ENCODE data around the gene RADX. TPM values are rescaled to one million over a fixed set of nuclear protein-coding genes. Genes with fewer than 3 reads are reported as not detected.

The RADX gene, protein sequence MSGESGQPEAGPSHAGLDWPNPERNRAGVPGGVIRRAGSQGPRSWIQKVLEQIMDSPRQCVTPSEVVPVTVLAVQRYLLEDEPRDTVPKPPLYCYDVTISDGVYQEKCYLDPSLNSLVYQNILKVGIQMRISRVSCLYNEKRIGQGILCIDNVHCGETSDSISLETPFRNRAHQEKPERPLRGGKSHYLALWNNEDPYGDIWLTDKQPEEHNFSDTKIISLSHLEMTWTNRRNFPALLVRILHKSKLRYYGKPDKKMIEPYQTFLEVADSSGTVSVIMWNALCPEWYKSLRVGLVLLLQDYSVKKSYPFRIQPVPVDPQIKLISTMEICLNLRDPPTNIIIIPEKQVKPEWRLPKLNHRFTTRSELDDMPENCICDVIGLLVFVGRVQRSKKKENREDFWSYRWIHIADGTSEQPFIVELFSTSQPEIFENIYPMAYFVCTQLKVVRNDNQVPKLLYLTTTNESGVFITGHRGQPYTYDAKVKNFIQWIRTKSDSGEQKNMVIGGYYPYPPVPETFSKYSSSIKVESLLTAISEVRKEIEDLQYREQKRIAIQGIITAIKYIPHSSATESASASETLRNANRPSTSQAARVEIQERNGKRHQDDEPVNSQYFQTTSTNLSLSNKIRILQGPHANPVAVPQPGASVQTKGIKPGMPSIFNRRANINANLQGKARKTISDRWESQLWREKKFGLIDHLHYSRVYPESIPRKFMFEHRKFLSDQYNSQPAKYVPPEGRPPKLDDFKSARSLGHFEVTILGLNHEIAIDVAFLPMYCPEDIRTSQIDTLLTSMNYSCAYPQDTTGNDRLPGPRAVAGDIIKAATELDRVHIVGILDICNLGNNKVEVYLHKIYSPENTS
- total RNA-seq: 1.2 and 5.5 TPM in 2 replicates

DNA sequence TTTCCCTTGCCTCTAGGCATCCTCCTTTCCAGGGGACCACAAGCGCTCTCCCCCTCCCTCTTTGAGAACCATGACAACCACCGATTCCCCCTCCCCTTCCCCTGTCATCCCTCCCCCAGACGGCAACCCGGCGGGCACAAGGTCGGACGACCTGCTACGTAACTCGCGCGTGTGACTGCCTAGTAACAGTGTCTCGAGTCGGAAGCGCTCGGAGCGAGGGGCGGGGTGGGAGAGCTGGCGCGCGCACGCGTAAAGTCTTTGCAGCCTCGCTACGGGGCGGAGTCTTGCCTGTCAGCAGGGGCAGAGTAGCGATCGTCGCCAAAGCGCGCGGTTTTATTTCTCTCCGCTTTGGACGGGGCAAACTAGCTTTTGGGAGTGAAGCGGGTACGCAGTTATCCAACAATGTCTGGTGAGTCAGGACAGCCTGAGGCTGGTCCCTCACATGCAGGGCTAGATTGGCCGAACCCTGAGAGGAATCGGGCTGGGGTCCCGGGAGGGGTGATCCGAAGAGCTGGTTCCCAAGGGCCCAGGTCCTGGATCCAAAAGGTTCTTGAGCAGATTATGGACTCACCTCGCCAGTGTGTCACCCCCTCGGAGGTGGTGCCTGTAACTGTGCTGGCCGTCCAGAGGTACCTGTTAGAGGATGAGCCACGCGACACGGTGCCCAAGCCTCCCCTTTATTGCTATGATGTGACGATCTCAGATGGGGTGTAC, at the start of gene RADX:
Gene RADX, plus strand, starts transcription at position 300 of the 714 bp plus-strand sequence. Its CDS starts 103 bp downstream, at position 403.

DNA sequence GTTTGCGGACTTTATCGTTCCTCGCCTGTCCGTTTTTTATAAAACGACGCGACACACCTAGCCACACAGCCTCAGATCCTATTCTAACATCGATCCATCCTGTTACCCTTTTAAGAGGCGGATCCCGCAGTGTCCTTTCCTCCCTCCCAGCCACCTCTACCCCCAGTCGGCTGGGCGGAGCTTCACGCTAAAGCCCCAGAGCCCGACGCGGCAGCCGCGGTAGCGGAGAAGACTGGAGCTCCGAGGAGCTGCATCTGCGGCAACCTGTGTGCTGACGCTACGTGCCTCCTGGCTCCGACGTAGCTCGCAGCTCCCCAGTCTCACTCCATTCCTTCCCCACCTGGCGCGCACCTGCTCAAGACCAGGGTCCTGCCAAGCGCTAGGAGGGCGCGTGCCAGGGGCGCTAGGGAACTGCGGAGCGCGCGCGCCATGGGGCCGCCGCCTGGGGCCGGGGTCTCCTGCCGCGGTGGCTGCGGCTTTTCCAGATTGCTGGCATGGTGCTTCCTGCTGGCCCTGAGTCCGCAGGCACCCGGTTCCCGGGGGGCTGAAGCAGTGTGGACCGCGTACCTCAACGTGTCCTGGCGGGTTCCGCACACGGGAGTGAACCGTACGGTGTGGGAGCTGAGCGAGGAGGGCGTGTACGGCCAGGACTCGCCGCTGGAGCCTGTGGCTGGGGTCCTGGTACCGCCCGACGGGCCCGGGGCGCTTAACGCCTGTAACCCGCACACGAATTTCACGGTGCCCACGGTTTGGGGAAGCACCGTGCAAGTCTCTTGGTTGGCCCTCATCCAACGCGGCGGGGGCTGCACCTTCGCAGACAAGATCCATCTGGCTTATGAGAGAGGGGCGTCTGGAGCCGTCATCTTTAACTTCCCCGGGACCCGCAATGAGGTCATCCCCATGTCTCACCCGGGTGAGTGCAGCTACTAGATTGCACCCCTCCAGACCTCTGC, 115.0 kb downstream of the RADX start, which contains the start of gene RNF128:
Gene RNF128, plus strand, starts transcription at position 217 of the 953 bp plus-strand sequence. Its CDS starts 213 bp downstream, at position 430.

Other genes starting within 250 kb of the RADX start
- gene RNF128, start 114.7 kb downstream of the RADX start, total RNA-seq: 0.18 TPM in 1 of 2 replicates, not detected in the other
- 8.6 and 12.8 TPM in 2 replicates for gene TBC1D8B, start 190.7 kb downstream of the RADX start, total RNA-seq

Data from myometrial cell (primary cell).